DOHH2 (cell line): ENCODE data around the gene CKS1B.
A peak's percentile ranks its signal among the peaks of the same experiment; 100 is the strongest.

Experiments
- H3F3A ChIP-seq: fragments of 200-600 bp; sonication (generic), shearing (Covaris generic); 2 replicates; pipeline ENCODE4 v1.6.0; 2016; ENCODE audit warnings: antibody characterized with exemption, mild to moderate bottlenecking; ENCODE audit not compliant: control insufficient read depth, insufficient read depth
- H3K27ac ChIP-seq: fragments of 200-600 bp; sonication (generic); 2 replicates; pipeline ENCODE4 v1.5.1; 2014; ENCODE audit warnings: low read depth, mild to moderate bottlenecking, low read length, moderate library complexity
- H3K27me3 ChIP-seq: fragments of 200-600 bp; sonication (generic); 2 replicates; pipeline ENCODE4 v1.6.1; 2014; ENCODE audit warnings: mild to moderate bottlenecking, low read length, mixed read lengths; ENCODE audit not compliant: control insufficient read depth
- H3K36me3 ChIP-seq: fragments of 200-600 bp; sonication (generic); 2 replicates; pipeline ENCODE4 v1.6.1; 2014; ENCODE audit warnings: mild to moderate bottlenecking, low read length, moderate library complexity, mixed read lengths; ENCODE audit not compliant: control insufficient read depth
- H3K4me1 ChIP-seq: fragments of 200-600 bp; sonication (generic); 2 replicates; pipeline ENCODE4 v1.6.1; 2014; ENCODE audit warnings: mild to moderate bottlenecking, low read length, mixed read lengths; ENCODE audit not compliant: control insufficient read depth
- H3K4me2 ChIP-seq: fragments of 200-600 bp; sonication (generic); 2 replicates; pipeline ENCODE4 v1.6.0; 2014; ENCODE audit warnings: mild to moderate bottlenecking, low read length, moderate library complexity
- H3K4me3 ChIP-seq: fragments of 200-600 bp; sonication (generic); 2 replicates; pipeline ENCODE4 v1.5.1; 2014; ENCODE audit warnings: mild to moderate bottlenecking, low read length, mixed read lengths
- H3K79me2 ChIP-seq: fragments of 200-600 bp; sonication (generic); 2 replicates; pipeline ENCODE4 v1.6.1; 2014; ENCODE audit warnings: mild to moderate bottlenecking, low read length, mixed read lengths; ENCODE audit not compliant: control insufficient read depth
- H3K9me2 ChIP-seq: fragments of 200-600 bp; sonication (generic); replicated peaks from 2 replicates; pipeline ENCODE4 v1.6.1; 2014; ENCODE audit warnings: mild to moderate bottlenecking, low read length, mixed read lengths; ENCODE audit not compliant: control insufficient read depth
- H3K9me3 ChIP-seq: fragments of 200-600 bp; sonication (generic); 2 replicates; pipeline ENCODE4 v1.6.1; 2014; ENCODE audit warnings: antibody characterized with exemption, low read length, mixed read lengths; ENCODE audit not compliant: control insufficient read depth, insufficient read depth
- H4K20me1 ChIP-seq: fragments of 200-600 bp; sonication (generic); 2 replicates; pipeline ENCODE4 v1.6.0; 2014; ENCODE audit warnings: low read depth, mild to moderate bottlenecking, antibody characterized with exemption, low read length, moderate library complexity; ENCODE audit not compliant: control insufficient read depth, insufficient read depth
- EZH2phosphoT487 ChIP-seq: fragments of 200-600 bp; sonication (generic); IDR thresholded peaks from 2 replicates; pipeline ENCODE4 v1.6.1; 2017; ENCODE audit warnings: borderline replicate concordance, mild to moderate bottlenecking, antibody characterized with exemption, low read length, moderate library complexity, mixed read lengths
- TF ChIP-seq, protein P1 (sequence below): fragments of 200-600 bp; sonication (generic); IDR thresholded peaks from one replicate; pipeline ENCODE4 v1.5.1; 2014; ENCODE audit warnings: antibody characterized with exemption, mild to moderate bottlenecking, low read depth, low read length; ENCODE audit not compliant: poor library complexity, severe bottlenecking

Gene CKS1B

DNA sequence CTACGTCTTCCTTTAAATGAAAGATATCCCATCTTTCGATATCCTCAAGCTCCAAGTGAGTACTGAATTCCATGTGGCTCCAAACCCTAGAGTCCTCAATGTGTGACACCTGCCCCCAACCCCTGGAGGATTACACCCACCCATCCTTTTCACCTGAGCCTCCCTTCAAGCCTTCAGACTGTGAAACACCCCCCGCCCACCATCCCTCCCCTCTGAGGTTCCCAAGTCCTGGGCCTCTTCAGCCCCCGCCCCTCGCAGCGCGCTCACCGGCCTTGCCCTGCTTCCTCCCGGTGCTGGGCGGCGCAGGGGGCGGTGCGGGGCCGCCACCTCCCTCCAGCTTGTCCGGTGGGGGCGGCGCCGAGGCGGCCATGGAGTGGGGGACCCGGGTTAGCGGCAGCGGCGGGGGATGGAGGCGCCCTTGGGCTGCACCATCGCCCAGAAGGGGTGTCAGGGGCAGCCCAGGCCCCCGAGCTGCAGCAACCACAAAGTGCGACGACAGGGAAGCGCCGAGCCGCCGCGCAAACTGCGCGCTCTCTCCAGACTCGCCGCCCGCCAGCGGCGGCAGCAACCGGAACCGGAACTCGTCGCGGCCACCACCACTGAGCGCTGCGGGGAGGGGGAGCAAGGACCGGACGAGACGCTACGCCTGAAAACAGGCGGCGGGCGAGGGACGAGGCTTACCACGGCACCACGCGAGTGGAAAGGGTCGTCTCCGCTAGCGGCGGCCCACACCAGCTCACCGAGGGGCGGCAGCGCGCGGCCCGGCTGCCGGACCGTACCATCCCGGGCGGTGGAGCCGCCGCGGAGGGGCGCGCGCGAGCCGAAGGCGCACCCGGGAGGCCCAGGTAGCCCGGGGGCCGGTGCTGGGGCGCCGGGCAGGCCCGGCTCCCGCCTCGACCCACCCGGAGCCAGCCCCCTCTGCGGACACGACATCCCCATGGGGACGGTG lies 13.0 kb upstream of the CKS1B start, which contains the start of gene PYGO2:
Gene PYGO2, minus strand, starts transcription at position 576 of the 949 bp plus-strand sequence. Its CDS starts 206 bp downstream, at position 370.
- Histone ChIP-seq H3K36me3 (peaks cover 68% of the 10 kb centered on the region), H3K9me2 (no peaks in the 10 kb centered on the region)

DNA sequence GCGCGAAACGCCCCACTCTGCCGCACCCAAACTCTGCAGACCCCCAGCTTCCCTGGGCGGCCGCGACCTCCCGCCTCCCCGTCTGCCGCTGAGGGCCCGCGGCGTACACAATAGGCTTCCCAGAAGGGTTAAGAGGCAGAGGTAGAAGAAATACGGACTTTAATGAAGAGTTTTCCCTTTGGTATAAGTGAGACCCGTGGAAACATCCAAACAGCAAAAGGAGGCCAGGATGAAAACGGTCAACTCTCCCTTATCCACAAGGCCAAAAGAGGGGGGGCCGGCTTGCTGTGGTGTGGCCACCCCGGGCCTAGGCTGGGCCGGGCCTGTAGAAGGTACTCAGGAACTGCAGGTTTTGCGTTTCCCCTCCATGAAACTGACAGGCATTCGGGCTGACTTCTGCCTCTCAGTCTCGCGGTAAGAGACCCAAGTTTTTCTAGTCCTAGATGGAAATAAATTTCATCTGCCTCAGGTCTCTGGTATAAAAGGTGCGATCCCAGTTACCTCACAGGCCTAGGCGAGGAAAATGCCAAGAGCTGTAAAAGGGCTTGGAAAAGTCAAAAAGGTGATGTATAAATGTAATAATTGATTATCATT lies 12.2 kb upstream of the CKS1B start:
- Histone ChIP-seq H3K4me3 (peak overlapping the region; percentile 80), H3K9me2 (no peaks in the 10 kb centered on the region), H3K27me3 (no peaks in the 10 kb centered on the region), H3K79me2 (peaks cover 51% of the 10 kb centered on the region), H3F3A (0 out of 2 replicates have a peak, but pooled peaks cover 5% of the 10 kb centered on the region), H3K36me3 (peaks cover 75% of the 10 kb centered on the region), H3K27ac (peak overlapping the region; percentile 71), H4K20me1 (no peaks in the 10 kb centered on the region), H3K9me3 (no peaks in the 10 kb centered on the region), H3K4me2 (peak overlapping the region; percentile 81), H3K4me1 (peaks cover 20% of the 10 kb centered on the region)
- no peak for TF ChIP-seq EZH2phosphoT487
- TF ChIP-seq, protein P1, sequence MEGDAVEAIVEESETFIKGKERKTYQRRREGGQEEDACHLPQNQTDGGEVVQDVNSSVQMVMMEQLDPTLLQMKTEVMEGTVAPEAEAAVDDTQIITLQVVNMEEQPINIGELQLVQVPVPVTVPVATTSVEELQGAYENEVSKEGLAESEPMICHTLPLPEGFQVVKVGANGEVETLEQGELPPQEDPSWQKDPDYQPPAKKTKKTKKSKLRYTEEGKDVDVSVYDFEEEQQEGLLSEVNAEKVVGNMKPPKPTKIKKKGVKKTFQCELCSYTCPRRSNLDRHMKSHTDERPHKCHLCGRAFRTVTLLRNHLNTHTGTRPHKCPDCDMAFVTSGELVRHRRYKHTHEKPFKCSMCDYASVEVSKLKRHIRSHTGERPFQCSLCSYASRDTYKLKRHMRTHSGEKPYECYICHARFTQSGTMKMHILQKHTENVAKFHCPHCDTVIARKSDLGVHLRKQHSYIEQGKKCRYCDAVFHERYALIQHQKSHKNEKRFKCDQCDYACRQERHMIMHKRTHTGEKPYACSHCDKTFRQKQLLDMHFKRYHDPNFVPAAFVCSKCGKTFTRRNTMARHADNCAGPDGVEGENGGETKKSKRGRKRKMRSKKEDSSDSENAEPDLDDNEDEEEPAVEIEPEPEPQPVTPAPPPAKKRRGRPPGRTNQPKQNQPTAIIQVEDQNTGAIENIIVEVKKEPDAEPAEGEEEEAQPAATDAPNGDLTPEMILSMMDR, result no peak

More for the DNA sequence above, 13.0 kb upstream of the CKS1B start, which contains the start of gene PYGO2:
- peaks cover 28% of the 10 kb centered on the region for H3K4me1 ChIP-seq
- H3K79me2 ChIP-seq, result peaks cover 55% of the 10 kb centered on the region
- TF ChIP-seq, protein P1, result peak; percentile 77
- TF ChIP-seq EZH2phosphoT487, result no peak
- peak within 1 kb of the TSS; percentile 81 for H3K4me2 ChIP-seq
- H3K4me3 ChIP-seq, result peak within 1 kb of the TSS; percentile 80
- no peaks in the 10 kb centered on the region for H3K27me3 ChIP-seq
- no peaks in the 10 kb centered on the region for H4K20me1 ChIP-seq
- 0 out of 2 replicates have a peak, but pooled peaks cover 5% of the 10 kb centered on the region for H3F3A ChIP-seq
- H3K27ac ChIP-seq, result peak within 1 kb of the TSS; percentile 71
- H3K9me3 ChIP-seq, result no peaks in the 10 kb centered on the region

DNA sequence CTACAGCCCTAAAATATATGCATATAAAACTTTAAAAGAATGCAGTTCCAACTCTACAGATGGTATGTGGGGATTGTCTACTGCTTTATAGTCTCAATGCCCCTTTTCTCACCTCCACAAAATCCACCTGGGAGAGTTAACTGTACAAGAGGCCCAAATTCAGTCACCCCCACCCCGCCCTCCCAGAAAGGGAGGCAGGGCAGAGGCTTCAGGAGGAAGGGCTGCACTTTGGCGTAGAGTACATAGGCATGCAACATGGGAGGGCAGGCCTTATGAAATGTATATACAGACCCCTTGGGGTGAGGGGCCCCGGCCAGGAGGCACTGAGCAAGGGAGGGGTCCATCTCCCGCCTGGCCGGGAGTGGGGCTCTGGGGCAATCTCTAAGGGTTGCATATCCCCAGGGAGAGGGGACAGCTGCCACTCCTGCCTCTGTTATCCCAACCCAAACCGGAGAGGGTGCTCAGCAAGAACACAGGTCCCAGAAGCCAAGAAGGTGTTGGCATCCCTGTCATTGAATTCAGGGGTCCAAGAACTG lies 11.6 kb upstream of the CKS1B start:
- Histone ChIP-seq H3K36me3 (peaks cover 79% of the 10 kb centered on the region), H3K4me1 (peaks cover 20% of the 10 kb centered on the region), H3K9me2 (no peaks in the 10 kb centered on the region), H3K4me2 (peak overlapping the region; percentile 81), H3K4me3 (peak overlapping the region; percentile 80), H3K9me3 (no peaks in the 10 kb centered on the region), H3F3A (0 out of 2 replicates have a peak, but pooled peaks cover 5% of the 10 kb centered on the region), H3K79me2 (peaks cover 51% of the 10 kb centered on the region), H3K27ac (peak overlapping the region; percentile 71), H4K20me1 (no peaks in the 10 kb centered on the region), H3K27me3 (no peaks in the 10 kb centered on the region)
- TF ChIP-seq EZH2phosphoT487, result no peak
- TF ChIP-seq, protein P1, result no peak
